ENCODE results near the gene ECD. TPM values are rescaled to one million over a fixed set of nuclear protein-coding genes. Genes with fewer than 3 reads are reported as not detected.
"Not testable (repeated sequence)": the region's sequence is repeated elsewhere in the genome, so short reads cannot be mapped to it uniquely, and the experiment has no call there.

Gene ECD
- polyA plus RNA-seq, 3 donors, result 35.0 to 40.3 (median 40.2) TPM

DNA sequence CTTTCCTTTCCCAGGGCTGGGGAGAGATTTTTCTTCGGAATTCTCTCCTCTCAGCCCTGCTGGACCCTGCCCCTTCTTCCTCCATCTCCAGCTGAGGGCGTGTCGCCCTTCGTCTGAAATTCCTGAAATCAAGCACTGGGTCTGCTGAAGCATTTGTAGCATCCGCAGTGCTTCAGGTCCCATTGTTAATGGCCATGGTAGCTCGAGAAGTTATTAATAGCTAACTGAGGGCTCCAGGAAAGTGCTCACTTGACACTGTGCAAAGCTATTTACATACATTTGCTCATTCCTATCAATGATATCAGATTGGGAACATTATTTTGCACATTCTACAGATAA, 626 bp upstream of the ECD start:
- DNase-seq (ENCODE audit: extremely low read depth in 1 of 11, low read depth in 9 of 11, low spot score in 4 of 11), result peak in 3 of 11 donors; percentile 23 to 49 (median 44)

DNA sequence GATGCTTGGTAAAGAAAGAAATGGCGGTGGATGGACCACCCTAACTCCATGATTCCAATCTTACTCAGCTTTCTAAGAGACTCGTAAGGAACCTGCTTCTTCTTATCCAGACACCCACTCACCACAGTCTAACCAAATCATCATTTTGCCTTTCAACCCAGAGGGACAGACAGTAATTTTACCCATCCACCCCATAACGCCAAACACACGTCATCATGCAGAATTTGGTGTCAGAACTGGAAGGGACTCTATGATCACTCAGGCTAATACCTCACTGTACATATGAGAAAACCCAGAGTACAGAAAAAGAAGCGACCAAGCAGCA, 388 bp downstream of the ECD start:
- DNase-seq (ENCODE audit: extremely low read depth in 1 of 11, low read depth in 9 of 11, low spot score in 4 of 11), result peak in 2 of 11 donors; percentile 1 to 3

DNA sequence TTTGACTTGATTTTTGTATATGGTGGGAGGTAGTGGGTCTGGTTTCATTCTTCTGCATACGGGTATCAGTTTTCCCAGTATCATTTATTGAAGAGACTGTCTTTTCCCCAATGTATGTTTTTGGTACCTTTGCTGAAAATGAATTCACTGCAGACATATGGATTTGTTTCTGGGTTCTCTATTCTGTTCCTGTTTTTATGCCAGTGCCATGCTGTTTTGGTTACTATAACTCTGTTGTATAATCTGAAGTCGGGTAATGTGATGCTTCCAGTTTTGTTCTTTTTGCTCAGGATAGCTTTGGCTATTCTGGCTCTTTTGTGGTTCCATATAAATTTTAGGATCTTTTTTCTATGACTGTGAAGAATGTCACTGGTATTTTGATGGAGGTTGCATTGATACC, 836 bp downstream of the ECD start:
- DNase-seq (ENCODE audit: extremely low read depth in 1 of 11, low read depth in 9 of 11, low spot score in 4 of 11), result no peak

DNA sequence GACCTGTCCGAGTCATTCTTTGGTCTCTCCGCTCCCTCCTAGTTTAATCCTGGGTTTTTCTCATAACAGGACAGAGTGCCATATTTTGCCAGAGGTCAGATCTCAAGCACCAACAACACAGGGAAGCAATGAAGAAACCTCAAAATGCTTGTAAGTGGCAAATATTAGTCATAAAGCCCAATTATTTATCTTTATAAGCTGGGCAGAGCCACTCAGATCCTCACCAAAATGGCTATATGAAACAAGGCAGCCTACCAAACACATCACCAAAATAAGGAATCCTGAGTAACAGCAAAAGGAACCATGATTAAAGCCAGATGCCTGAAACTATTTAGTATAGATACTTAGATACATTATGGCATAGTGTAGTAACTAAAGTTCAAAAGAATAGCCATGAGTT, 4.7 kb downstream of the ECD start:
- DNase-seq (ENCODE audit: extremely low read depth in 1 of 11, low read depth in 9 of 11, low spot score in 4 of 11), result no peak

DNA sequence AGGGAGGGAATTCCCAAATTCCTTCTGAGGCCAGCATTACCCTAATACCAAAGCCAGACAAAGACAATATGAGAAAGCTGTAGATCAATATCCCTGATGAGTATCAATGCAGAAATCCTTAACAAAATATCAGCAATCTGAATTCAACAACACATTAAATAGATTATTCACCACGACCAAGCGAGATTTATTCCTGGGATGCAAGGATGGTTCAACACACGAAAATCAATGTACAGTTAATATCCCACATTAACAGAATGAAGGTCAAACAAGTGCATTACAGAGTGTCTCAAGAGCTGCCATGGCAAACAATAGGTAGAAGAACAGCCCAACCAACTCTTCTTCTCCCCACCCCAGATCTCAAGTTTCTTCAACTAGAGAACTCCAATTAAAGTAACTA, 6.1 kb downstream of the ECD start:
- DNase-seq (ENCODE audit: extremely low read depth in 1 of 11, low read depth in 9 of 11, low spot score in 4 of 11), result no peak

DNA sequence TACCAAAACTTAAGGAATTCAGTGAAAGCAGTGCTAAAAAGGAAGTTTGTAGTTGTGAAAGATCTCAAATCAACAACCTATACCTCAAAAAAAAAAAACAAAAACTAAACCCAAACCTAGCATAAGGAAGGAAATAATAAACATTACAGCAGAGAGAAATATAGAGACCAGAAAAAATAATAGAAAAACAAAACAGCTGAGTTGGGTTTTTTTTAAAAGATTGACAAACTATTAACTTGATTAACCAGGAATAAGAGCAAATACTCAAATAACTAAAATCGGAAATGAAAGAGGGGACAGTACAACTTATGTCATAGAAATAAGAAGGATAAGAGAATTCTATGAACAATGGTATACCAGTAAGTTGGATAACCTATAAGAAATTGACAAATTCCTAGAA, 6.7 kb downstream of the ECD start:
- no peak for DNase-seq (ENCODE audit: extremely low read depth in 1 of 11, low read depth in 9 of 11, low spot score in 4 of 11)

DNA sequence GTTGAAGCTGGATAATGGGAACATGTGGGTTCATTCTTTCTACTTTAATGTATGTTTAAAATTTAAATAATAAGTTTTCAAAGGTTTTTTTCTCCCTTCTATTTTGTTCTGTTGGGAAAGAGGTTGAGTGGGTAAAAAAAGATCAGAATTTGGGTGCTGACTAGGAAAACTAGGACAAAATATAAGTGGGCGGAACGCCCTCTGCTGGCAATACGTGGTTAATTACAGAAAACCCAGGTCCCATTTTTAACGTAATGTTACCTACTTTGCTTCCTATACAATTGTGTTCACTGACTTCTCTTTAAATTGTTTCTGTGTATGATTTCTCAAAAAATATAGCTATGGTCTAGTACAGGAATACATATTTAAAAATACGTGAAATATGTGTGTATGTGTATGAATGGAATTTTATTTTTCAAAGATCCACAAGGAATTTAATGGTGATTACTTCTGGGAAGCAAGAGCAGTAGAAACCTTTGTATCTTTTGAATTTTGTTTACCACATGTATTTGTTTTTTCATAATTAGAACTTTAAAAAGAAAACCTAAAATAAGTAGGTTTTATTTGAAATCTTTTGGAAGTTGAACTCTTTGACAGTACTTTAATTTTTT, 8.7 kb downstream of the ECD start:
- DNase-seq (ENCODE audit: extremely low read depth in 1 of 11, low read depth in 9 of 11, low spot score in 4 of 11), result peak in 9 of 11 donors; percentile 19 to 50 (median 31)

DNA sequence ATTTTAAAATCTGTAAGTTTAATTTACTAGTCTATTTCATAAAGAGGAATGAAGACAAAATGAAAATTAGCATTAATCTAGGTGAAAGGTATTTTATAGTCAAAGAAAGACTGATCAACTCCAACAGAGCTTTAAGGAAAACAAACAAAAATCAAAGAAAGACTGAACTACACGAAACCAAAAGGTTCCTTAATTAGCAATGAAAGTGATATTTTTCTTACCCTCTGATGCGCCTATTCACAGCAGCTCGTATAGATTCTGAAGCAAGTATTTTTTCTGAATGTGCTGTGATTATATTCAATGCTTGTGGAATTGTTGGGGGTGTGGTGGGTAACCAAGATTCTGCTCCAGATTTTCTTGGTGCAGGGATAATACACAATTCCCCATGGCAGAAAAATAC, 11.8 kb downstream of the ECD start:
- DNase-seq (ENCODE audit: extremely low read depth in 1 of 11, low read depth in 9 of 11, low spot score in 4 of 11), result no peak

DNA sequence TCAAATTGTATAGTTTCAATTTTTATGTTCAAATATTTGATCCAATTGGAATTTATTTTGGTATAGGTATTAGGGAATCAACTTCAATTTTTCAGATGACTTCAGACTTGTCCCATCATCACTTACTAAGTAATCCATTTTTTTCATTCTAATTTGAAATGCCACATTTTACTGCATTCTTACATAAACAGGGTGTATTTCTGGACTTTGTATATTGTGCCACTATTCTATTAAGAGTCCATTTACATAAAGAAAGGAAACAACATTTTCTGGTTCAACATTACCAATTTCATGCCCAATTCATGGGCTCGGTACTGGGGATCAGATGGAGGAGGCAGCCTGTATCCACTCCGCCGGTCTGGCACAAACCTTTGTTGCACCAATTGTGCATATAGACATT, 15.8 kb downstream of the ECD start:
- no peak for DNase-seq (ENCODE audit: extremely low read depth in 1 of 11, low read depth in 9 of 11, low spot score in 4 of 11)

DNA sequence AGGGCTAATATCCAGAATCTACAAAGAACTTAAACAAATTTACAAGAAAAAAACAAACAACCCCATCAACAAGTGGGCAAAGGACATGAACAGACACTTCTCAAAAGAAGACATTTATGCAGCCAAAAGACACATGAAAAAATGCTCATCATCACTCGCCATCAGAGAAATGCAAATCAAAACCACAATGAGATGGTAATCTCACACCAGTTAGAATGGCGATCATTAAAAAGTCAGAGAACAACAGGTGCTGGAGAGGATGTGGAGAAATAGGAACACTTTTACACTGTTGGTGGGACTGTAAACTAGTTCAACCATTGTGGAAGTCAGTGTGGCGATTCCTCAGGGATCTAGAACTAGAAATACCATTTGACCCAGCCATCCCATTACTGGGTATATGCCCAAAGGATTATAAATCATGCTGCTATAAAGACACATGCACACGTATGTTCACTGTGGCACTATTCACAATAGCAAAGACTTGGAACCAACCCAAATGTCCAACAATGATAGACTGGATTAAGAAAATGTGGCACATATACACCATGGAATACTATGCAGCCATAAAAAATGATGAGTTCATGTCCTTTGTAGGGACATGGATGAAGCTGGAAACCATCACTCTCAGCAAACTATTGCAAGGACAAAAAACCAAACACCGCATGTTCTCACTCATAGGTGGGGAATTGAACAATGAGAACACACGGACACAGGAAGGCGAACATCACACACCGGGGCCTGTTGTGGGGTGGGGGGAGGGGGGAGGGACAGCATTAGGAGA, 17.0 kb downstream of the ECD start:
- DNase-seq (ENCODE audit: extremely low read depth in 1 of 11, low read depth in 9 of 11, low spot score in 4 of 11), result not testable (repeated sequence)

DNA sequence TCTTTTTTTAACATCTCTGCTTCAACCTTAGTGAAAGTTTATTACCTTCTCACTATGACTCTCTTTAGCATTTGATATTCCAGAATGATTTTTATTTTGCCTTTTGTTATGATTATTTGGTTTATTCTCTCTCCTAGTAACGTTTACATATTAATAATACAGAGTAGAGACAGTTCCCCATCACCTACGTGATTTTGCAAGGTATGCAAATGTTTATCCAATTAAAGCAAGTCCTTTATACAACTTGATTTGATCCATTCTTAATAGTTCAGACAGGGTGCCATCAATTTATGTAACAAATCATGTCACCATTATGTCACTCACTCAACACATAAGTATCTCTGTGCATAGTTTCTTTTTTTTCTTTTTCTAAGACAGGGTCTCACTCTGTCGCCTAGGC, 26.2 kb downstream of the ECD start:
- DNase-seq (ENCODE audit: extremely low read depth in 1 of 11, low read depth in 9 of 11, low spot score in 4 of 11), result no peak

DNA sequence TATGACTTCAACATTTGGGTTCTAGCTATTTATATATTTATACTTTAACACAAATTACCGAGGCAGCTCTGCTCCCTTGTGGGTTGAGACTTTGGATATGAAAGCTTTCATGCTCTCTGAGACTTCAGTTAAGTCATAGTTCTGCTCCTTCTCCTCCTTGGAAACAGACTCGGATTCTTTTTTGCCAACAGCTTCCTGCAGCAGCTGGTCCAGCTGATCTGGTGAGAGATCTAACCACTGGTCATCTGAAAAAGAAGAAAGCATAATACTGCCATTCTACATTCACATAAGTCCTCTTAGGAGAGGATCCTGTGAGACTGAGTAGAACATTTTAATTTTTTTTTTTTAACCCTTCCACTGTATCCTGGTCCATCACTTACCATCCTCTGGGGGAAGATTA, 28.6 kb downstream of the ECD start:
- DNase-seq (ENCODE audit: extremely low read depth in 1 of 11, low read depth in 9 of 11, low spot score in 4 of 11), result no peak

DNA sequence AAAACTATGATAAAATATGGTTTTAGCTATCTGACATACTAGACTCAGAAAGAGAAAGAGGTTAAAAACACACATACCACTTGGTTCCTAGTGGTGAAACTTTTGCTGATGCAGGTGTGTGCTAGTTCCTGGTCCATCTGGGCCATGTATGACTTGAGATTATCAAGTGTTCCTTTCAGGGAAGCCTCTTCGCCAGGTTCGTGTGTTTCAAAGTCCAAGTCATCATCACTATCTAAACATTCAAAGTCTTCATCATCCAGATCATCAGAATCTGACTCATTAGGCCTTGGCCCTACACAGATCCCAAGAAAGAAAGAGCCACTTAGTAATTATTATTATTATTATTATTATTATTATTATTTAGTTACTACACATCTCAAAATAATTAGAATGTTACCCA, 31.2 kb downstream of the ECD start:
- DNase-seq (ENCODE audit: extremely low read depth in 1 of 11, low read depth in 9 of 11, low spot score in 4 of 11), result no peak

DNA sequence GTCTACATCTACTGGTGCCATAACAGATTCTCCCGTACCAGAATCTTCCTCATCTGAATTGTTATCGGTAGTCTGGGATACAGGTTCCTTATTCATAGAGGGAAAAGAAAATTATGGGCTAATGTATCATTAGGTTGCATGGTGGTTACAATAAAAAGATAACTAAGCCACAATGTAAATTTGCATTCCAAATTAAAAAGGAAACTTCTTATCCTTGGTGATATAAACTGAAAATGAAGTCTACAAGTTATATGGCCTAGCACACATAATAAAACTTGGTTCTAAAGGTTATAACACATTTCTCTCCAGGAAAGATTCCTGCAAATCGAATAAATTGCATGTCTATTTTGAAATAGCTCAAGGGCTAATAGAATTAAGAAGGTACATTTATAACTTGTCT, 33.1 kb downstream of the ECD start:
- DNase-seq (ENCODE audit: extremely low read depth in 1 of 11, low read depth in 9 of 11, low spot score in 4 of 11), result no peak

DNA sequence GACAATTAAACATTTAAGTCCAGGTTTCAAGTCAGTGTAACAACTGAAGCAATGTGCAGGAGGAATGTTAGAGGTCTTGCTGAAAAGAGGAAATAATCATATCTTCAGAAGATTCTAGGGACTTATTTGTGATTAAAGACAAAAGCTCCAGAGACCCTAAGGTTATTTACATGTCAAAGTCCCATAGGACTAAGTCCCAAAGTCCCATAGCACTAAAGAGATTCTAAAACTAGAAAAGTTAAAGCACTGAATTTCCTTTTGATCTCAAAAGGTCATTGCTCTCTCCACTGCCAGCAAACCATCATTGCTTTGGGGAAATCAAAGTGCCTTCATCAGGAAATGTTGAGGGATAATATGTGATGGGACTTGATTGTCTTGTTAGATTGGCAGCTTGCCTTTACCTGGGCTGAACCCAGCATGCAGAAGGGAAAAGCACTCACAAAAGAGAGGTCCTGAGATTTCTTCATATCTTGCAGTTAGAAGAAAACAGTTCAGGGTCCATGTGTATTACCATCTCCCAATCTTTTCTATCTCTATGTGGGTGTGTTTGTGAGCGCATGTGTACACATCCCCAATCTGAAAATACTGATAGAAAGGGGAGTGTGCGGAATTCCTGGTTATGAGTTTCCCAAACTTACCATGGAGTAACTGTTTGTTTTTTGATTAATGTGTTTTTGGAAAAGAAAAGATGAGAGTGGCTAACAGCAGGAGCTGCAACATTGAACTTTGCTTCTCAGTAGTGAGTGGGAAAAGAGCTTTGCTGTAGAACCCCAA, 35.7 kb downstream of the ECD start:
- DNase-seq (ENCODE audit: extremely low read depth in 1 of 11, low read depth in 9 of 11, low spot score in 4 of 11), result no peak

DNA sequence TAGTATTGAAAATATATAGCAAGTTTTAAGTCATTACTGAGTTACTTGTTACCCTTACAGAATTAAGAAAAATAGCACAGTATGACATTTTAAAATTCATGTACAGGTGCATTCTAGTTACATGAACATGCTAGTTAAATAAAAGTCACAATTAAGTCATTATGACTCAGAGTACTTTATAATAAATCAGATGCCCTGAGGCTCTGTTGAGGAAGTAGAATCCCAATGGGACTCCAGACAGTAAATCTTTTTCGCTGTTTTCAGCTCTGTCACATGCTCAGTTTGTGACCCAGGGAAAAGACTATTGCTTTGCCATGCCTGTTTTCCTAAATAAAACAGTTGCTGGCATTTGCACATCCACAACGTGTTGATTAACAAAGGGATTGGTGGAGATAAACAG, 36.5 kb downstream of the ECD start:
- no peak for DNase-seq (ENCODE audit: extremely low read depth in 1 of 11, low read depth in 9 of 11, low spot score in 4 of 11)

DNA sequence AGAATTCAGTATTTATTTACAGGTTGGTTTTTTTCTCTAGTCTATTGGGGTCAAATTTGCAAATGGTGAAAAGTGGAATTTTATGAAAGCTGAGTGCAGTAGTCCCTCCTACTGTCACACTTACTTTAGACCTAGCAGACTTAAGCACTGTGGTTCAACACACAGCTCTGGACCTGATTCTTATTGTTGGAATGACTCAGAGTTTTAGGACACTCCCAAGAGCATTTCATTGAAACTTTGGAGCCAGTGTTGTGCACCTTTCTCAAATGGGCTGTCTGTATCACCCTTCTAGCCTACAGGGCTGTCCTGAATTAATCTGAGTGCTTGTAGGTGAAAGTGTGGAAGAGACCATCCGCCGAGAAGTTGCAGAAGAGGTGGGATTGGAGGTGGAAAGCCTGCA, 41.5 kb downstream of the ECD start:
- DNase-seq (ENCODE audit: extremely low read depth in 1 of 11, low read depth in 9 of 11, low spot score in 4 of 11), result no peak

DNA sequence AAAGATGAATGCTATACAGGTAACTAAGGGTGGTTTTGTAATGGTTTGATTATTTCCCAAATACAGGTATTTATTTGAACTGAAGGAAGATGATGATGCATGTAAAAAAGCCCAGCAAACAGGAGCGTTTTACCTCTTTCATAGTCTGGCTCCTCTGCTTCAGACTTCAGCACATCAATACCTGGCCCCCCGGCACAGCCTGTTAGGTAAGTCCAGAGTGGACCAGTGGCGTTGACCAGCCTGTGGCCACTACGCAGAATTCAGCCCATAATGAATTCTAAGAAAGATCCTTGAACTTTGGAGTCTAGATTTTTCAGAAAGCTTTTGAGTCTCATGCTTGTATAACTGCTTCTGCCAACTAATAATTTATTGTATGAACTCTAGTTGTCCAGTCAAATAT, 47.9 kb downstream of the ECD start:
- DNase-seq (ENCODE audit: extremely low read depth in 1 of 11, low read depth in 9 of 11, low spot score in 4 of 11), result no peak

DNA sequence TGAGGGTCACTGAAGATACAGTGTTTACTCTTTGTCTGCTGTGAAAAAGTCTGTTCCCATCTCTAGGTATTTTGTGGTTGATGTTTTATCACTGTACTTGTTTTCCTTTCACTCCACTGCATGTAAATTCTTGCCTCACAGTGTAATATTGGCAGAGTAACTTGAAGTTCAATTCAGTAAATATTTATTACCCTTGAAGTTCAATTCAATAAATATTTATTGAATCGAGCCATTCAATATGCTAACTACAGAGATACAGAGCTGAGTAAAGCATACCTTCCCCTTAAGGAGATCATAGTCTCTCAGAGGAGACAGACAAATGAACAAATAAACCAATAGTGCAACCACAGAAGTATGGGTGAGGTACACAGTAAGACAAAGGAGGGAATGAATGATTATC, 48.4 kb downstream of the ECD start:
- no peak for DNase-seq (ENCODE audit: extremely low read depth in 1 of 11, low read depth in 9 of 11, low spot score in 4 of 11)

DNA sequence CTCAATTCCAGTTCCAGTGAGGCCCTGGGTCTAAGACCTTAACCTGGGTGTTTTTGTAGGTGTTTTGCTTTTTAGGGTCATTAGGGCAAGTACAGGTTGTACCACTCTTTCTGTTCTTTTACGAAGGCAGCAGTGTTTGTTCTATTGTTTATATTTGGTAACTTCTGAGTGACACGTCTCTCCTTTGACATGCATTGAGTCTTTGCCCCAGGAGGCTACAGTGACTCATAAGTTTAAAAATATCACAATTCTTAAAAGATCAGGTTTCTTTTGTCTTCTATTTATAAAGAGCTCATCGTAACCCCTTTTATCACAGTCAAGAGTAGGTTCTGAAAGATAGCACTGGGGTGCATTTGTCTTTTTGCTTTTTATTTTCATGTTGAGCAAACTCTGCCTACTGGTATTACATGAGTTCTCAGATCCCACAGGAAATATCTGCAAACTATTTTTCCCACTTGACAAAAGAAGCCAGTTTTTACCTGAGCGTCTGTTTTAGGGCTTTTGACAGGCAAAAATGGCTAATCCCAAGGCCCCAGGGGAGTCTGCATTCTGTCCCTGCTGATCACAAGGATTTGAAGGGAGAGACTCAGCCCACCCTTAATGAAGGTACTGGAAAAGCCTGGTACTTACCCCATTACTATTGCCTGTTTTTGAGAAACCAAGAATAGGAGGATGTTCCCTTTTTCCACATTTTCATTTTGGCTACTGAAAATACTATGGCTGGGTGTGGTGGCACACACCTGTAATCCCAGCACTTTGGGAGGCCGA, 49.6 kb downstream of the ECD start:
- DNase-seq (ENCODE audit: extremely low read depth in 1 of 11, low read depth in 9 of 11, low spot score in 4 of 11), result no peak

All from renal cortex interstitium (tissue), 11 donors.